ENCODE measurements around the gene RSL1D1.

GRCh38 chr16:11788914-11789313 is 62.4 kb downstream of the RSL1D1 start:
- TF ChIP-seq CTCF (IDR thresholded peaks at IDR 0.05), result no peak
- no peak for TF ChIP-seq POLR2AphosphoS5 (IDR thresholded peaks at IDR 0.05; ENCODE audit: low read depth, low read length)
- no peak for TF ChIP-seq REST (IDR thresholded peaks at IDR 0.05; ENCODE audit: insufficient read depth in 1 of 2, low read depth in 2 of 2, low read length in 1 of 2)
- no peak for TF ChIP-seq TCF7L2 (IDR thresholded peaks at IDR 0.05; ENCODE audit: low read depth, low read length)
- TF ChIP-seq SIN3A (IDR thresholded peaks at IDR 0.05; ENCODE audit: borderline replicate concordance, insufficient read depth, low read depth, low read length), result no peak
